H1 (cell line): ENCODE results near the gene LAMP1.

ENCODE experiments used
- CTCF ChIP-seq, 3 experiments: IDR thresholded peaks; 1 replicate in 2 of 3; 2 replicates in 1 of 3; pipeline versions ENCODE4 v1.5.1 to v1.6.1; 2011; ENCODE audit warnings: low read length in 3 of 3, mild to moderate bottlenecking in 3 of 3, inconsistent platforms in 2 of 3, low read depth in 1 of 3, moderate library complexity in 1 of 3; ENCODE audit not compliant: insufficient read depth in 1 of 3; ENCODE audit errors: control extremely low read depth in 1 of 3
- GABPA ChIP-seq: IDR thresholded peaks from 2 replicates; pipeline ENCODE4 v1.6.1; 2011; ENCODE audit warnings: mild to moderate bottlenecking, low read length, moderate library complexity, borderline replicate concordance; ENCODE audit not compliant: insufficient read depth
- JUN ChIP-seq: IDR thresholded peaks from 2 replicates; pipeline ENCODE4 v1.6.1; 2011; ENCODE audit warnings: low read depth, mild to moderate bottlenecking, improper control_type of control experiment, low read length
- POLR2A ChIP-seq, 2 experiments: IDR thresholded peaks; 1 replicate in 1 of 2; 2 replicates in 1 of 2; pipeline ENCODE4 v1.6.1; 2011; ENCODE audit warnings: low read depth in 2 of 2, low read length in 2 of 2, mild to moderate bottlenecking in 2 of 2; ENCODE audit errors: control extremely low read depth in 1 of 2
- POLR2AphosphoS5 ChIP-seq: IDR thresholded peaks from 2 replicates; pipeline ENCODE4 v1.6.1; 2011; ENCODE audit warnings: low read depth, low read length
- SAP30 ChIP-seq: fragments of 300-600 bp; sonication (generic); IDR thresholded peaks from 2 replicates; pipeline ENCODE4 v1.7.1; 2012; ENCODE audit warnings: low read length, moderate library complexity, mild to moderate bottlenecking, inconsistent platforms; ENCODE audit not compliant: insufficient read depth, insufficient replicate concordance
- SP2 ChIP-seq: IDR thresholded peaks from 2 replicates; pipeline ENCODE4 v1.6.1; 2012; ENCODE audit warnings: mild to moderate bottlenecking, low read length, inconsistent platforms
- SRF ChIP-seq: IDR thresholded peaks from 2 replicates; pipeline ENCODE4 v1.6.1; 2011; ENCODE audit warnings: mild to moderate bottlenecking, low read depth, low read length, moderate library complexity

- no peak for TF ChIP-seq POLR2AphosphoS5
- no peak for TF ChIP-seq POLR2A (IDR thresholded peaks at IDR 0.05; ENCODE audit: control extremely low read depth in 1 of 2, low read depth in 2 of 2, low read length in 2 of 2)
- no peak for TF ChIP-seq CTCF (IDR thresholded peaks at IDR 0.05; ENCODE audit: control extremely low read depth in 1 of 3, insufficient read depth in 1 of 3, low read depth in 1 of 3, low read length in 3 of 3)
- no peak for TF ChIP-seq GABPA
- TF ChIP-seq SAP30, result no peak
- TF ChIP-seq SP2, result no peak
- TF ChIP-seq JUN, result no peak
- TF ChIP-seq SRF, result no peak
Measured at GRCh38 chr13:113359571-113359970, 62.5 kb downstream of the LAMP1 start.
